GM12891 (cell line): ENCODE data around the gene BORCS8.

Experiments used
- POLR2A ChIP-seq: IDR thresholded peaks from 2 replicates; pipeline ENCODE4 v1.6.1; 2011; ENCODE audit warnings: low read depth, low read length, control low read depth
- POLR2AphosphoS5 ChIP-seq: IDR thresholded peaks from 2 replicates; pipeline ENCODE4 v1.6.1; 2011; ENCODE audit warnings: low read depth, low read length, control low read depth

DNA sequence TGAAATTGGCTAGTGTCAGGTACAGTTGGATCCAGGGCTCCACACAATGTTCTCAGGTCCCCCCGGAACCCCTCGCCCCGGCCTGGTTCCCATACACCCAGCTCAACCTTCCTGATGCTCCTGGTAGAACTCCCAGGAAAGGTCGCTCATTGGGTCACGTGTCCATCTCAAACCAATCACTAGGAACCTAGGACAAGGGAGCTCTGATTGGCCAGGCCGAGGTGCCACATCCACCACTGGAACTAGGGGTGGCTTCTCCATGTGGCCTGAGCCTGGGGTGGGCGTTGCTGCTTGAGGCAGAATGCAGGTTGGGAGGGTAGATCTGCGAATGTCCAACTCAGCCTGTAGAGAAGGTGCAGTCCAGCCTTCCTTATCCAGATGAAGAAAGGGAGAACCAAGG is 15.0 kb downstream of the BORCS8 start:
- TF ChIP-seq POLR2A, result no peak
- no peak for TF ChIP-seq POLR2AphosphoS5
